ENCODE results near the gene CAMK2G.

The CAMK2G gene

DNA sequence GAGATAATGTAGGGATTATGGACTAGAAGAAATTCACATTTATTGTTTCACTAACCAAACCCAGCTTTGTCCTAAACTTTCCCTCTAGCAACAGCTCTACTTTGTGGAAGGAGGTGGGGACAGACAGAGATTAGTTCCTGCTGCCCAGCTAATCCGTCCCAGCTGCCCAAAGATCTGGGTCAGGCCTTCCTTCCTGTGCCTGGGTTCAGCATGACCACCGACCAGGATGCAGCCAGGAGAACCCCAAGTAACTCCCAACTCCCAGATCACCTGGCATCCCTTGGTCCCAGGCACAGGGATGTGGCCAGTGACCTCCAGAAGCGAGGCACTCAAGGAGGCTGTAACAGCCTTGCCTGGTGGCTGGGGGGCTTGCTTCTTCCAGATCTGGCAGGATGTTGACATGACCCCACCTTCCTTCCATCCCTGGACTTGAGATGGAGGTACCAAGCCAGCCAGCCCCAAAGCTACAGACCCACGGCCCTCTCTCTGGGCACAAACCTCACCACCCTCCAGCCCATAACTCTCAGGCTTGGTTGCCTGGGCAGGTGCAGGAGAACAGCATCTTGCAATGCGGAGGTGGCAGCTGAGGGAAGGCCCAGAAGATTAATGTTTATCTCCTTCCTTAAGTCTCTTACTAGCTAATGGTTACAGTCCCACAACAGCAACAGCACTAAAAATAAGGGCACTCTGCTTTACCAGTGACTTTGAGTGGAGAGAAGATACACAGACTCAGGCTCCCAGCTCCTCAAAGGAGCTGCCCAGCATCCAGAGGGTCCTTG is 11.1 kb downstream of the CAMK2G start:
- no peak for DNase-seq (ENCODE audit: low read depth in 2 of 2)

DNA sequence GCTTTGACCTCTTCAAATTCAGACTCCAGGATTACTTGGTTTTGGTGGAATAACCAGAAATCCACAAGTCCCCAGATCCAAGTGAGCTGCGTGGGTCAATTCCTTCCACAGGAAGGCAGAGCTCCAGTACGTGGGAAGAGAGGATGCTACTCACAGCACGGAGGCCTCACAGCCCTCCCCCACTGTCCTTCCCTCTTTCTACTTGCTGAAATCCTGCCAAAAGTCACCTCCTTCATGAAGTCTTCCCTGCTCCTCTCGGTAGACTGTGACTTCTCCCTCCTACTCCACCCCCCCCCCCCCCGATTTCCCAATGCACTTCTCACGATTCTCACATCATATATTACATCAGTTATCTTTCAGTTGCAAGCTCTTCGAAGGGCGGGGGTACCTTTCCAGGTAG is 12.3 kb downstream of the CAMK2G start:
- DNase-seq (ENCODE audit: low read depth in 2 of 2) = no peak

GRCh38 chr10:73859784-73860491 is 14.4 kb downstream of the CAMK2G start:
- DNase-seq (ENCODE audit: low read depth in 2 of 2) = no peak

DNA sequence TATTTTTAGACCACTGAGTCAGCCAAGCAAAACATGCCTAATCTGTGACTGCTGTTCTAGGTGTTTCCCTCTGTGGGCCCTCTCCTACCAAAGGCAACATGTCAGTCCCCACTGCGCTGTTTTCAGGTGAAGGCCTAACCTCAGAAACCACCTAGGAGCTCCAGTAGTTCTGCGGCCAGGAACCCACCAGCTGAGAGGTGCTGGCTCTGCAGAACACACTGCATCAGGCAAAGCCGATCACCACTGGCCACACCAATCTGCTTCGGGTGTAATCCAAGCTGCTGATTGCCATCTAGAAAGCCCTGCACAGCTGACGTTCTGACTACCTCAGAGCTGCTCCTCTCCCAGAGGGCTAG is 14.9 kb downstream of the CAMK2G start:
- no peak for DNase-seq (ENCODE audit: low read depth in 2 of 2)

DNA sequence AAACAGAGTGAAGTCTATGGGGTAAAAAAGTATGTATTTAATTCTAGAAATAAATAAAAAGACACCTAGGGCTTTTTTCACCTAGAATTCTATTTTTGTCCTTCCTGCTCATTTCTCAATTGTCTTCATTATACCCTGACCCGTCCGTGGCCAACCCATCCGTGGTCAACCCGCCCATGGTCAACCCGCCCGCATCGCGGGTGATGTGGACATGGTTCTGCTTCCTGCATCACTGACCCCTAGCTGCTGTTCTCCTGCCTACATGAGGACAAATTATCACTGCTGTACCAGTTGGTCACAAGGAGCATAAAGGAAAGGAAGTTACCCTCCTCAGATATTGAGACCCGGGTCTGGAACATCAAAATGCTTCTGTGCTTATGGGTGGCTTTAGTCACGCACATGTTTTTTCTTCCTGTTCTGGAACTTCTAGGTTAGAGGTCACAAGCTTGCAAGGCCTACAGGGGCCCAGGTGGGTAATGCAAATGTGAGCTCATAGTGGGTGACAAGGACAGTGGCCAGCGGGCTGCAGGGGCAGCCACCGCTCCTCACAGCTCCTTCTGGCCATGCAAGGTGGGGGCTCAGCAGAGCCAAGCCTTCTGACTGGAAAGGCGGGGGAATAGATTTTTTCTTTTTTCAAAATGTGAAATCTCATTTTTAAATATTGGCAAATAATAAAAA is 15.5 kb downstream of the CAMK2G start:
- DNase-seq (ENCODE audit: low read depth in 2 of 2) = no peak

DNA sequence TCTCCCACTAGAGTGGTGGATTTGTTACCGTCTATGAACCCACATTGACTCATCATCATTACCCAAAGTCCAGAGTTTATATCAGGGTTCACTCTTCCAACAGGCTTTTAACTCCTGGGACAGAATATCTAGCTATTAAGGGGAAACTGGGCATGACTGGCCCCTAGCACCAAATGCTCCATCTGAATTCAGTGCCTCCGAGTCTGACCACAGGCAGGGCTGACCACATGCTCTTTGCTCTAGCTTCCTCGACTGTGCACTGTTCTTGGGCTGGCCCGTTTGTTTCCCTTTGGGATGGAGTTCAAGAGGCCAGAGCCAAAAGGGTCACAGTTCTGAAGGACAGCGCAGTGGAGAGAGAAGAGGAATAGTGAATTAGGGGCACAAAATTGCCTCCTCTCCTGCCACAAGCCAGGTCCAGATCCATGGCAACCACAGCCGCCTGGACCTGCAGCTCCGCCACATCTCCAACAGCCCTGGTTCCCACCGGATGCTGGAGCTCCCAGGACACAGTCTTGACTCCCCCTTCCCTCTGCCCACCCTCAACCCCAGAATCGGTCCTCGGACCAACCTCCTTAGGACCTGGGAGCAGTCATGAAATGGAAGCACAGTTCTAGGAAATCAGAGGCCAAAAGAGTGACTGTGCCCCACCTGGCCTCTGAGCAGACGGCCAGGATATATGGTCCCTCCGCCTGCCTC is 16.2 kb downstream of the CAMK2G start:
- DNase-seq (ENCODE audit: low read depth in 2 of 2) = no peak

DNA sequence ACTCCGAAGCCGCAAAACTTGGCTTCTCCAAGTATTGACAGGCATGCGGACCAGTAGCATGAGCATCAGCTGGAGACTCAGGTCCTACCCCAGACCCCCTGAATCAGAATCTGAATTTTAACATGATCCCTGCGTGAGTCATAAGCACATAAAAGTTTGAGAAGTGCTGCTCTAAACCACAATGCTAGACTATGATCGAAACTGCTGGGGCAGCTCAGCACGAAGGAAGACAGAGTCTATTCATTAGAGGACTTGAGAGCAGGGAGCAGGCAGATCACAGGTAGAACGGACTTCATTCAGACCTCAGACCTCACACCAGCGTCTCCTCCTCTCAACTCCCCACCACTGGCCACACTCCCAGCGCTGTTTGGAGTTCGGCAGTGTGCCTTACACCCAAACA is 16.9 kb downstream of the CAMK2G start:
- no peak for DNase-seq (ENCODE audit: low read depth in 2 of 2)

- DNase-seq (ENCODE audit: low read depth in 2 of 2) = no peak
Measured at GRCh38 chr10:73856261-73856660, 18.1 kb downstream of the CAMK2G start.

DNA sequence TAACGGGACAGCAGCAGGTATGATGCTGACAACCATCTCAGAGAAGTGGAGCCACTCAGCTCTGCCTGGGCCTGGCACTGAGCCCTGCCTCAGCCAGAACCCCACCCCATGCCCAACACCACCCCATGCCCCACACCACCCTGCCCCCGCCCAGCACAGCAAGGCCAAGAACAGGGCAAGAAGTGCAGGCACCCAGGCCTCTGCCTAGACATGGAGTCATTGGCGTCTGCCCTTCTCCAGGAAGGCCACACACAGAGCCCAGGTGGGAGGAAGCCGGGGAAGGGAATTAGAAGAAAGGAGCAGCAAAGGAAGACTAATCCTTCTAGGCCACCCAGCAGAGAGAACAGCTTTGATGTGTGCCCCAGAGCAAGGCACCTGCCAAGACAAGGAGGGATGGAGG is 18.9 kb downstream of the CAMK2G start:
- no peak for DNase-seq (ENCODE audit: low read depth in 2 of 2)

- no peak for DNase-seq (ENCODE audit: low read depth in 2 of 2)
Measured at GRCh38 chr10:73854310-73854709, 20.0 kb downstream of the CAMK2G start.

DNA sequence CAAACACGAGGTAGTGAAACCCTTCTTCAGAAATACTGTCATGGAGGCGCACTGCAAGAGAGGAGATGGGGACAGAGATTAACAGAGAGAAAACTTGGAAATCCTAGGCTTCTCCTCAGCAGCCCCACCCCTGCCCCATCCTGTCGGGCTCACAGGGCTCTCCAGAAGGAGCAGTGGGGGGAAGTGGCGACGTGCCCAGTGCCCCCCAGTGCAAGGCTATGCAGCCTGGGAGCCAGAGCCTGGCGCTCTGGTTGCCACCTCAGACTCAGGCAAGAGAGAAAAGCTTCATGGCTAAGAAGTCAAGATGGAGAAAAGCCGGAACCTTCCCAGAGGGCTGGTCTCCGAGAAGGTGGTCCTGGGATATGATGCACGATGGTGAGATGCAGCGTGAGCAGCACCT is 21.2 kb downstream of the CAMK2G start:
- DNase-seq (ENCODE audit: low read depth in 2 of 2) = no peak

DNA sequence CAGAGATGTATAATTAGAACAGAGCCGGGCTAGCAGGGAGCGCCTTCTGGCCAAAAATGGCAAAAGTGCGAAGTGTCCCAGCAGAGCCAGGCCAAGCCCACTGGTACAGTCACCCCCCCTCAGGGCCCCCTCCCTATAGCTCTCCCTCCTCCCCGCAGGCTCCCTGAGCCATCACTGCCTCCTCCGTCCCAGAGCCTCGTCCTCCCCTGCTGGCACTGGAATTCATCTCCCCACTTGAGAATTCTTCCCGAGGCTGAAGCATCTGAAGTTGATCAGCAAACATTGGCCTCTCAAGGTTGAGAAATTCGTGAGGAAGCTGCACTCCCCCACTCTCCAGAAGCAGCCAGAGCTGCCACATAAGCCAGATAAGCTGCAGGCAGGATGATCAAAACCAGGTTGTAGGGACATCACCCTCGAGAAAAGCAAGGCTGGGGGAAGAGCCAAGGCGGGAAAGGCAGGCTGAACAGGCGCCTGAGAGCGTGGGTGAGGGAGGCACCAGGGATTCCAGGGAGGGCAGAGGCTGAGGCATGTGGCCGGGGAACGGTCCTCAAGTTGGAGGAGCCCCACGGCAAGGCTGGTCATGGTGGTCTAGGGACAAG is 23.4 kb downstream of the CAMK2G start:
- DNase-seq (ENCODE audit: low read depth in 2 of 2) = no peak

- DNase-seq (ENCODE audit: low read depth in 2 of 2) = no peak
Measured at GRCh38 chr10:73850211-73850610, 24.1 kb downstream of the CAMK2G start.

DNA sequence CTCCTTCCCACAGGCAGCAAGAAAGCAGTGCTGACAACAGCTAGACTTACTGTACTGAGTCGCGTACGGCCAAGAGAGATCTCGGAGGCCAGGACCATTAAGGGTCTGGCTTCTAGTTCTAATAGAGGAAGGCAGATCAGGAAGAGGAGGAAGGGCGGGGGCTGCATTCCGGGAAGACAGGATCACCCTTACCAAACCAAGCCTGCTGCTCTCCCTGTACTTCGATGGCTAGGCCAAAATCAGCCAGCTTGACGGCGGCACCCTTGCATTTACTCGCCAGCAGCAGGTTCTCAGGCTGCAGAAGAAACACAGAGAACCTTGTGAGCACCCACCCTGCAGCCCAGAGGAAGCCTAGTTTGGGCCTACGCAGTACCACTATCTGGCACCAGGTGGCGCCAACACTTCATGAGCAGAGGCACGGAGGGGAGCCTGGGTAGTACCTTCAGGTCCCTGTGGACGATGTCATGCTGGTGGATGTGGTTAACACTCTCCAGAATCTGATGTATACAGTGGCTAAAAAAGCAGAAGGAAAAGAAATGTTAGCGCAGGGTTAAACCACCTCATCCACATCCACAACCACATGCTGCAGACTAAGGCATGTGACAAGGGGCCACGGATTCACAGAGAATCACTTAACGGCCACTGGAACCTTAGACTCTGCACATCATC is 25.4 kb downstream of the CAMK2G start:
- DNase-seq (ENCODE audit: low read depth in 2 of 2) = peak; percentile 80 to 85

DNA sequence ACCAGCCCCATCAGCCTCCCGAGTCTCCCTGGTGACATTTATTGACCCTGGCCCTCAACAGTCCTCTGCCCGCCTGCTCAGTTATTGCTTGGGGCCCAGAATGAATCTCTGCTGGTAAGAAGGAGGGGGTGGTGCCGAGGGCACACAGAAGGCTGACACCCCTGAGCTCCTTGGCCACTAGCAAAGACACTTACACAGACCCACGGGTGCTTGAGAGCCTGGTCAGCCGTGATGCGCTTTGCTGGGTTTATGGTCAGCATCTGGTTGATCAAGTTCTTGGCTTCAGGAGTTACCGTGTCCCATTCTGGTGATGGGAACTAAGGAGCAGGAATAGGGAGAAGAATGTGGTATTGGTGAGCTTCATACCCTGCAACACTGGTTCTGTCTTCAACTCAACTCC is 27.3 kb downstream of the CAMK2G start:
- no peak for DNase-seq (ENCODE audit: low read depth in 2 of 2)

DNA sequence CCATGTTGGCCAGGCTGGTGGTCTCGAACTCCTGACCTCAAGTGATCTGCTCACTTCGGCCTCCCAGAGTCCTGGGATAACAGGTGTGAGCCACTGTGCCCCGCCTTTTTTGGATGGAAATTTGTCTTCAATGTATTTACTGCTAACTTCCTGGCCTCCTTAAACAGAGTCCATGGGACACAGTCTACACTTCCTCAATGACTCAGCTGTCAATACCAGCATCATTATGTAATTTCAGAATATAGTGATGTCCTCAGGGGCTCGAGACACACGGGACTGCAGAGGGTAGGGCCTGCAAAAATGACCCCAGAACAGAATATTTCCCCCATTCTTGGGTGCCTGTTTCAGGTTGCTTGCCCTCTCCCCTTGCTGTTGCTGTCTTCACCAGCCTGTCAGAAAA is 31.1 kb downstream of the CAMK2G start:
- DNase-seq (ENCODE audit: low read depth in 2 of 2) = no peak

GRCh38 chr10:73842349-73842748 is 32.0 kb downstream of the CAMK2G start:
- no peak for DNase-seq (ENCODE audit: low read depth in 2 of 2)

DNA sequence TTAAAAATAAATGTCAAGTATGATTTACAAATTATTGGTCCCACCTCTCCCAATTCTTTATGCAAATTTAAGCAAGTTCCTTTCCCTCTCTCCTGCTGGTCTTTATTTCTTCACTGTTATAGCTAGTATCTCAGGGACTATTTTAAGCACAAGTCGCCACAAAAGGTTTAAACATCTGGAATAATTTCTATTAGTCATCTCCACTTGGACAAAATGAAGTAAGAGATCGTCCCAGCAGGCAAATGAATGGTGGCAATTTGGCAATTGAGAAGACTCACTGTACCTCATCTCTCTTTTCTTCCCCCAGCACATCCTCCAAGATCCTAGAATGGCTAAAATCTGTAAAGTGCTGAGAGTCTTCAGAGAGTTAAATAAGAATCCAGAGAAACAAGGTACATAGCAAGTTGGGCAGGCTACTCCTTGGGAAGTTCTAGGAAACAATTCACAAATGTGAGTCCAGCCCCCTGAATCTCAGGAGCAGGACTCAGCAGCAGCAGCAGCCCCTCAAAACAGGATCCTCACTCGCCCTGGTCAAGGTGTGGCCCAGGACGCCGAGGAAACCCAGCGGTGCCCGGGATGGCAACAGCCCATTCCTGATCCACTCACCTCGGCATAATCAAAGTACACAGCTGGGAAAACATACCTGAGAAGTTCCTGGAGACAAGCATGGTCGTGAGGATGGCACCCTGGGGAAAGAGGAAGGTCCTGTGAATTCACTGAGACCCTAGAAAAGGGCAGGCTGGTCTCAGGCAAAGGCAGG is 32.6 kb downstream of the CAMK2G start:
- no peak for DNase-seq (ENCODE audit: low read depth in 2 of 2)

GRCh38 chr10:73841061-73841421 is 33.3 kb downstream of the CAMK2G start:
- no peak for DNase-seq (ENCODE audit: low read depth in 2 of 2)

DNA sequence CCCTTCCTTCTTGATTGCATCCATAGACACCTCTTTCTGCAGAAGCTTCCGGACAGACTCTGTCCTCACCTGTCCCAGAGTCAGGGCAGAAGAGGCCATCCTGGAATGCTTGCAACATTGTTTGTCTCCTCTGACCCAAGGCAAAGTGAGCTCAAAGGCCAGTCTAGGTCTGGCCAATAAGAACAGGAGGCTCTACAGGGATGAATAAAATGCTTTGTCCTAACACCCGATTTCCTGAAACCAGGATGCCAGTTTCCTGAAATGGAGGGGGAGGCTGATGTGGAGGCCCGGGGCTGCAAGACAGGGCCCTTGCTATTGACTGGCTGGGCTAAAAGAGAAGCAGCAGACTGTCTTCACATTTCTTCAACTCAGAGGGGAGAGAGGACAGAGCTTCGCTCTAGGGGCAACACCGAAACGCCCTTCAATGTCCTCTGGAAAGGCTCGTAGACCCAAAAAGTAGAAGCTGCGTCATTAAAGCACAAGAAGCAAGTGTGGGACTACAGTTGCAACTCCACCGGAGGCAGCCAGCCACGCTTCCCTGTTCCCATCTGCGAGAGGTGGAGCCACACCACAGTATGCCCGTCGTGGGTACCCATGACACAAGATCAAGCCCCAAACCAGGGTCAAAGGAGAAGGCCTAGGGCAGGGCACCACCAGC is 33.8 kb downstream of the CAMK2G start:
- DNase-seq (ENCODE audit: low read depth in 2 of 2) = no peak
